HG03175 (cell line): ENCODE results near the gene SEC61B.

Source experiments
- ATAC-seq: cut with Tn5 transposase; IDR thresholded peaks from one replicate; pipeline ENCODE4 v1.9.1; 2021; ENCODE audit warnings: mild to moderate bottlenecking, moderate library complexity; ENCODE audit not compliant: unreplicated experiment

Gene SEC61B

GRCh38 chr9:99266255-99267023 lies 44.4 kb downstream of the SEC61B start:
- ATAC-seq, result peak; percentile 68

- ATAC-seq, result no peak
Observed at GRCh38 chr9:99269416-99269815, 47.3 kb downstream of the SEC61B start.

GRCh38 chr9:99270491-99270890 lies 48.4 kb downstream of the SEC61B start:
- ATAC-seq, result no peak

GRCh38 chr9:99272836-99273235 lies 50.8 kb downstream of the SEC61B start:
- no peak for ATAC-seq

- no peak for ATAC-seq
Observed at GRCh38 chr9:99274016-99274415, 51.9 kb downstream of the SEC61B start.

GRCh38 chr9:99274495-99274894 lies 52.4 kb downstream of the SEC61B start:
- ATAC-seq, result no peak
